ENCODE results near the gene ZNF581.

Gene ZNF581

DNA sequence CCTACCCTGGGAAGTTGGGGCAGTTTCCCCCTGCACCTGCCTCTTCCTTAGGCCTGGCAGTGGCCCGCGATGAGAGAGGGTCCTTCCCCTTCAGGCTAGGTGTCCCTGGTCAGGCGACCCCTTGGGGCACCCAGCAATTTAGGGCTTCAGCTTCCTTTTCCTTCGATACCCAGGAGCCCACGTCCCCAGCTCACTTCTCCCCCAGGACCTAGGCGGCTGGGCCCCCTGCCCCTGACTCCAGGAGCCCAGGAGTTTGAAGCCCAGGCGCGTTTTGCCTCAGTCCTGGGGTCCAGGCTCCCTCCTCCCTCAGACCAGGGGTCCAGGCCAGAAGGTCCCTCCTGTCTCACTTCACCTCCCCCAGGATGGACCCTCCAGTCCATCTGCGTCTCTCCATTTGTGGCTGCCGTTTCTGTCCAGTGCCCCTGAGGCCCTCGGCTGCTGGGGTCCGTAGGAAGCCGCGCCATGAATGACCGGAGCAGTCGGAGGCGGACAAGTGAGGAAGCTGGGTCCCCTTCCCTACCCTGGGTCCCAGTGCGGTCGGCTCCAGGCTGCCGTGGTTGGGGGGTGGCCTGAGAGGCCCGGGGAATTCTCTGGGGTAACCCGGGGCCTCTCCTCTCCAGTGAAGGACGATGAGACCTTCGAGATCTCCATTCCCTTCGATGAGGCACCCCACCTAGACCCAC, 5.3 kb downstream of the ZNF581 start:
- DNase-seq (ENCODE audit: low read depth) = no peak

DNA sequence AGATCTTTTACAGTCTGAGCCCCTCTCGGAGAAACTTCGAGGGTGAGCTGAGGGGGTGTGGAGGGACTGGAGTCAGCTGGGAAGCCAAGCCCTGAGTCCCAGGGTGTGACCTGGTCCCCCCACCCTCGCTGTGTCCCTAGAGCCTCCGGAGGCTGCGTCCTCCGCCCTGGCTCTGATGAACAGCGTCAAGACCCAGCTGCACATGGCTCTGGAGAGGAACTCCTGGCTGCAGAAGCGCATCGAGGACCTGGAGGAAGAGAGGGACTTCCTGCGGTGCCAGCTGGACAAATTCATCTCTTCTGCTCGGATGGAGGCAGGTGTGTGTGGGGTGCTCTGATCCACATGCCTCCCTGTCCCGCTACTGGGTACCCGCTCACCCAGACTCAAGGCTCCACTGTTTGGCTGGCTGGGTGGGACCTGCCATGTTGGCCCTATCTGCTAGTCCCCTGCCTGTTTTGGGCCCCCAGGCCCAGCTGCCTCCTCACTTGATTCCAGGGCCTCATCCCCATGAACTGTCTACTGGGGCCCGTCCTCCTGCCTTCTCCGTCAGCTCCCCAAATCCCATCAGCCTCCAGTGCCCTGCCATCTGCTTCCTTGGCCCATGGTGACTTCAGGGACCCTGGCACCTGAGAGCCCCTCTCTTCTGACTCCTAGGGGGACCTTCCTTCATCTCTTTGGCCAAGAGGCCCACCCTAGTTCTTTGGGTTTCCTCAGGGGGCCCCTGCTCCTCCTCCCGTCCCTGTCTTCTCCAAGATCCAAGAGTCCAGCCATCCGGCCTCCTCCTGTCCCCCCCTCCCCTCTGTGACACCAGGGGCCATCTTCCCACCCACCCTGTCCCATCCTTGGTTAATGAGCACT, 6.0 kb downstream of the ZNF581 start:
- DNase-seq (ENCODE audit: low read depth) = no peak

DNA sequence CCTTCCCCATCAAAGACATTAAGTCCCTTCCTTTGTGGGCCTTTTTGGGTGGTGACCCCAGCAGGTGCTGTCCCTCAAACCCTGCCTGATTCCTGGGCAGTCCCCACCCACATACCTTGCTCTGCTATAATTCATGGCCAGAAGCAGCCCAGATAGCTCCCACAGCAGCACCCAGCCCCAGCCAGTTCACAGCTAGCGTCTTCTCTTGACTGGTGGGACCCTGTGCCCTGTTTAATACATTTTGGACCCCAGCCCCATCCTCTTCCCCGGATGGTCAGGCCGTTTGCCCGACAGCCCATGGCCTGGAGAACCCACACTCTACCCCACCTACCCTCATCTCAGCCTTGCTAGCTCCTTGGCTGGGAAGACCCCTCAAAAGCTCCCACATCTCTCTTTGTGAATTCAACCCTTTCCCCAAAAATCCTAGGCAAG, 6.7 kb downstream of the ZNF581 start:
- no peak for DNase-seq (ENCODE audit: low read depth)

DNA sequence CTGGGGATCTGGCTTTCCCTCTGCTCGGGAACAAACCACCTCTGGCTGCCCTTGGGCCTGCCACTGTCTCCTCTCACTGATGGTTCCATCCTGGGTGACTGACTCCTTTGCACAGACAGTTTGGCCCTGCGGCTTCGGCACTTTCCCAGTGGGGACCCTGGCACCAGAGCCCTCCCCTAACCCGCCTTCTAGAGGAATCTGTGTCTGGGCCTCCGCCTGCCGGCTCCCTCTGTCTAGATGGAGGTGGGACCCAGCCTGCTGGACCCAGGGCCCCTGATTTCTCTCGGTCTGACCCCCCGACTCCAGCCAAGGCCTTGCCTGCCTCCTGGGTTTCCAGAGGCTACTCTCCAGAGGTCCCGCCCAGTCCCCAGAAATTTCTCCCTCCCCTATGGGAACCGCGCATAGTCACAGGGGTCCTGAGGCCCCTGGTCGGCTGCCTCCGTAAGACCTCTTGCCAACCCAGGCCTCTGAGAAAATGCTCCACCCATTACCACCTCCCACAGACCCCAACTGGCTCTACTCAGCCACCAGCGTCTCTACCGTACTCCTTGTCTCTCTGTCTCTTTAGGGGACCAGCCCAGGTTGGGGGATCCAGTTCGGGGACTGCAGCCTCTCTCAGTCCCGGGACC, 7.3 kb downstream of the ZNF581 start:
- no peak for DNase-seq (ENCODE audit: low read depth)

DNA sequence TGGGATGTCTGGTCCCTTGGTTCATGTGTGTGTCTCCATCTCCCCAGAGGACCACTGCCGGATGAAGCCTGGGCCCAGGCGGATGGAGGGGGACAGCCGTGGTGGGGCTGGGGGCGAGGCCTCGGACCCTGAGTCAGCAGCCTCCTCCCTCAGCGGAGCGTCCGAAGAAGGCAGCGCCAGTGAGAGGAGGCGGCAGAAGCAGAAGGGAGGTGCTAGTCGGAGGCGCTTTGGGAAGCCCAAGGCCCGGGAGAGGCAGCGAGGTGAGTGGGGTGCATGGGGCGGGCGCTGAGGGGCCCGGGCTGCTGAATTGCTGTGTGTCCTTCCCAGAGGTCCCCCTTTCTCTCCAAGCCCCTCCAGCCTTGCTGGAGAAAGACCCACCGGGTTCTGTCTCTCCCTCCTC, 7.8 kb downstream of the ZNF581 start:
- no peak for DNase-seq (ENCODE audit: low read depth)

DNA sequence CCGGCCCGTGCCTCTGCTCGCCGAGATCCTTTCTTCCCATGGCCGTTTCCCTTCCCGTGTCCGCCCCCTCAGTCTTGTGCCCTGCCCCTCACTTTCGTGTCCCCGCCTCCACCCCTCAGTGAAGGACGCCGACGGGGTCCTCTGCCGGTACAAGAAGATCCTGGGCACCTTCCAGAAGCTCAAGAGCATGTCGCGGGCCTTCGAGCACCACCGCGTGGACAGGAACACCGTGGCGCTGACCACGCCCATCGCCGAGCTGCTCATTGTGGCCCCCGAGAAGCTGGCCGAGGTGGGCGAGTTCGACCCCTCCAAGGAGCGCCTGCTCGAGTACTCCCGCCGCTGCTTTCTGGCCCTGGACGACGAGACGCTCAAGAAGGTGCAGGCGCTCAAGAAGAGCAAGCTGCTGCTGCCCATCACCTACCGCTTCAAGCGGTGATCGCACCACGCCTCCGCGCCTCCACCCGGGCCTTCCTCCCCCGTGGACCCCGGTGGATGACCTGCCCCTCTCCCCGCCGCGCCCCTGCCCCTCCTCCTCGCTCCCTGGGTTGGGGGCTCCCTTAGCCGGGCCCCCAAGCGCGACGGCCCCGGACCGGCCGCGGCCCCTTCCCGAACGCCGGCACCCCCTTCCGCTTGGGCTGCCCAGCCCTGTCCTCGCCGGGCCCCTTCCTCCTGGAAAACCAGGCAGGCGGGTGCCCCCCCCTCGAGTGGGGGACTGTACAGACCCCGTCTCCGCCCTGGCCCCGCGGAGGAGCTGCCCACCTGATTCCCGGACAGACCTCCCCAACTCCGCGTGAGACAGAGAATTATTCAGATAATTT, 9.1 kb downstream of the ZNF581 start:
- DNase-seq (ENCODE audit: low read depth) = no peak

DNA sequence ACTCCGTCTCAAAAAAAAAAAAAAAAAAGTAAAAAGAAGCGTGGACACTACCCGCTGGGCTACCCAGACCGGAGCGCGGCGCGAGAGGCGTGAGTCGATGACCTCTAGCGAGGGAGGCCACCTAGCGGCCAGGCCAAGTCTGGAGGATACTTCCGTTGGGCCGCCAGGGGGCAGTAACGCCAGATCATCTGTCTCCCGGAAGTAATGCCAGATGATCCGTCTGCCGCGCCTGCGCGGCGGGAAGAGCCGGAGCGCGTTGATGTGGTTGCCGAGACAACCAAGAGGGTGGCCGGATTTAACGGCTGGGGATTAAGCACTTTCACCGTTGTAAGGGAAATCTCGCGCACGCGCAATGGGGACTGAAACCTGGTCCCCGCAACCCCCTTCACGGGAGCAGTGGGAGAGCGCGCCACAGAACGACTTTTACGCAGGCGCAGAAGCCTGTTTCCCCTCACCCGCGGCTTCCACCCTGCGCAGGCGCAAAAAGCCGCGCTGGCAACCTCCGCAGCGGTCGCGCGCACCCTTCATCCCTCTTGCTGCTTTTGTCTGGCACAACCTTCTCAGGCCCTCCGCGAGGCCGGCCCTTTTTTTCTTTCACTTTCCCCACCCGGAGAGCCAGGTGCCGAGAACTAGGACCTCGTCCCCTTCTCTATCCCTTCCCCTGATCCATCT, 10.3 kb downstream of the ZNF581 start:
- DNase-seq (ENCODE audit: low read depth) = peak; percentile 99

DNA sequence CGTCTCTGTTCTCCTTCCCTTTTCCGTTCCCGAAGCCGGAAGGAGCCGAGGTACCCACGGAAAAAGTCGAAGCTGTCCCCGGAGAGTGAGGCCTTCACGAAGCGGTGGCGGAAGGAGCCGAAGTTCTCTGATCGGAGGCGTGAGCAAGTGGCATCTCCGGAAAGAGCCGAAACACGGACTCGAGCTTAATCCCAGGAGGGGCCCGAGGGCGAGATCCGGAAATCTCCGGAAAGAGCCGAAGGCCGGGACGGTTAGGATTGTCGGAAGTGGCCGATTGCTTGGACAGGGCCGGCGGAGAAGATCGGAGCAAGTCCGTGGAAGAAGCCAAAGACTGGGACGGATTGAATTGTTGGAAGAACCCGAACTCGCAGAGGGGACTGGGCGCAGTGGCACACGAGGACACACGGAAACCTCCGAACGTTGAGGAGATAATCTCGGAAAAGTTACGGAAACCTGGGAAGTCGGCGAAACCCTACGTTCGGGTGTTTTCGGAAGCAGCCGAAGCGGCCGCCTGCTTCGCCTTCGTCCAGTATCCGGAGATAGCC, 10.9 kb downstream of the ZNF581 start:
- DNase-seq (ENCODE audit: low read depth) = peak; percentile 98

DNA sequence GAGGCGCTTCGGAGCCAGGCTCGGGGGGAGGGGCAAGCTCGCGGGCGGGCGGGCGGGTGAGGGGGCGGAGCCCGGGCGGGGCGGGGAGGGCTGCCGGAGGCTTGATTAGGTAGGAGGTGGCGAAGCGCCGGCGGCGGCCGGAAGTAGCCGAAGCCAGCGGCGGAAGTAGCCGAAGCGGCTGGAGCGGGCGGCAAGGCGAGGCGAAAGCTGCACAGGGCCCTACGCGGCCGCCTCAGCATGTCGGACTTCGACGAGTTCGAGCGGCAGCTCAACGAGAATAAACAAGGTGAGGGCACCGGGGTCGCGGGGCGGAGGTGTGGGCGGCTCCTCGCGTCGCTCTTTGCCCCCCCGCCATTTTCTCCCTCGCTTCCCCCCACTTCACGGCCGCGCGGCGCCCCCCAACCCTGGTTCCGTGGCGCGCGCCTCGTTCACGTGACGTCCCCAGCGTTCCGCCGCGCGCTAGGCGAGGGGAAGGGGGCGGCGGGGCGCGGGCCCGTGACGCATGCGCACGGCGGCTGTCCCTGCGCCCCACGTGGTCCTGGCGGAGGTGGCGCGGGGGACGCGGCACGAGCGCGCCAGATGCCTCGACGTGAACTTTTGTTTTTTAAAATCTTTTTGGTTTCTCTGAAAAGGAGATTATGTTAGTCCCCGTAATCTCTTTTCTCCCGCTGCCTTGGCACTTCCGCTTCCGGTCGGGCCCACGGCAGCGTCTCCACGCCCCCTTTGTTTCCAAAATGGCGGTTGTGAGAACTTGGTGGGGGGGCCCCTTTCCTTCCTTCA, 11.6 kb downstream of the ZNF581 start, which contains the start of gene U2AF2:
TSS of gene U2AF2 (plus strand) at position 168 of the 780 bp plus-strand sequence. CDS start at position 238, 70 bp downstream.
- DNase-seq (ENCODE audit: low read depth) = peak; percentile 94

DNA sequence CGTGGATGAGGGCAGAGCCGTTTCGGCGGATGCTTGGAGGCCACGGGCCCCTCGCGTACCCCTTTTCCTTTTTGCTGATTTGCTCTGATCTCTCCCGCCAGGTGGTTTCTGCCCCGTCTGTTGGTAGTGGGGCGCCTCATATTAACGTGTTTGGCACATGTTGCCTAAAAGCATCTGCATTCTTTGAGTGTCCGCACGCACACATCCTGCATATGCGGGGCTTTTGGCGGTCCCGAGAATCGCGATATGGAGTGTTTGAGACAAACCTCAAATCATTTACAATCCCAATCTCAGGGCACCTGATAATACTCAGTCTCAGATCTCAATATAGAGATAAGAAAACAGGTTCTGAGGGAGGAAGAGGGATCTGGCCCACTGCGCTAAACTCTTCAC, 12.2 kb downstream of the ZNF581 start:
- DNase-seq (ENCODE audit: low read depth) = no peak

DNA sequence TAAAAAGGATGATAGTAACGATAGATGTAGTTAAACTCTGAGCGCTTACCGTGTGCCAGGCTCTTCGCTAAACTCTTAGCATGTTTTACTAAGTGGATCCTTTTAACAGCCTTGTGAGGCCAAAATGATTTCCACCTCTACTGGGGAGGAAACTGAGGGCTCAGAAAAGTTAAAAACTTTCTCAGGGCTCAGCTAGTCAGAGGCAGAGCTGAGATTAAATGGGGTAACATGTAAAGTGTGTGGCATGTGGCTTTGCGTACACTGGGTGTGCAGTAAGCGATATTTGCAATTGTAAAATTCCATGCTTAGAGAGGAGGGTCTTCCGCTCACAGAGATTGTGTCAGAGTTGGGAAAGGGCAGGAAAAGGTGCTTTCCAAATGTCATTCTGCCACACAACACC, 13.1 kb downstream of the ZNF581 start:
- DNase-seq (ENCODE audit: low read depth) = no peak

DNA sequence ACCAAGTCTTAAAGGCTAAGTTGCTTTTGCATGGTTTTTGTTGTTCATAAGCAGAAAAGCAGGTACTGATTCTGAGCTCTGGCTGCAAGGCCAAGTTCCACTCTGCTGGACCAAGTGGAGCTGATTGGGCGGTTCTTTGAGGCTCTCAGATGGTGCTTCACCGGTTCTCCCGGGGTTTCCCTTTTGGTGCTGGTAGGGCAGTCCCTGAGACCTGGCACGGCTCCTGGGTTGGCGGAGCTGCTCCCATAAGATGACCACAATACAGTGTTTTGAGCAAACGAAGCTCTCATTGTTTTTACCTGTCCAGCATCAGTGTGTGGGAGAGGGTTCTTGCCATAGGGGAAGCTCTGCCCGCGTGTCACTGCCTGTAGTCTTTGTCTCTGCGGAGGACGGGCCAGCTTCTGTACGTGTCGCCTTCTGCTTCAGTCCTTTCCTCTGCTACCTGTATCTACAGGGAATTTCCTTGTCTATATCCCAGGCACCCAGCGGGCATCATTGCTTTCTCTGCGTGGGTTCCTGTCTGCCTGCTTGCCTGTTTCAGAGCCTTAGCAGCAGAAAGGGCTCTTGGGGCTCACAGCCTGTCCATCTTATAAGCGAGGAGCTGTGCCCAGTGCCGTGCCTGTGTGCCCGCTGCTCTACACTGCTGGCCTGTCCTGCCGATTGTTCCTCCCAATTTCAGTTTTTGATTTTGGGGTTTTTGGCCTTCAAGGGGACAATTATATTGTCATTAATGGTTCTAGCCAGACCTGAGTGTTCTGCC, 13.7 kb downstream of the ZNF581 start:
- DNase-seq (ENCODE audit: low read depth) = no peak

DNA sequence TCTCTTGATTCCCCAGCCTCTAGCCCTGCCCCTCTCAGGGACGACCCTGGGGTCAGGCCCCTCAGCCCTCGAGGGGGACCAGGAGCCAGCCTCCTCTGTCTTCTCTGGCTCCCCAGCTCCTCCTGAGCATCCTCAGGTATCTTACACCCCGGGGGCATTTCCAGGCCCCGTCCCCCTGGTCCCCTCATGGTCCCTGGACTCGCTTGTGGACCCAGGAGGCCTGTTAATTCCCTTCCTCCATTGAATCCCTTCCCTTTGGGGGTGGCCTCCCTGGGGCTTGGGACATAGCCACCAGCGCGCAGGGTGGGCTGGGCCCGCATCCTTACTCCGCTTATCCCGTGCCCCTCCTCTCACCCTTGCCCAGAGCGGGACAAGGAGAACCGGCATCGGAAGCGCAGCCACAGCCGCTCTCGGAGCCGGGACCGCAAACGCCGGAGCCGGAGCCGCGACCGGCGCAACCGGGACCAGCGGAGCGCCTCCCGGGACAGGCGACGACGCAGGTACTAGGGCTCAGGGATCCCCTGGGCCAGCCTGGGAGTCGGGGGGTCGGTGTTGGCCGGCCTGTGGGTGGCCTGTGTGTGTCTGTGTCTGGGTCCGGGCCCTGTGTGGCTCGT, 15.5 kb downstream of the ZNF581 start:
- DNase-seq (ENCODE audit: low read depth) = no peak

DNA sequence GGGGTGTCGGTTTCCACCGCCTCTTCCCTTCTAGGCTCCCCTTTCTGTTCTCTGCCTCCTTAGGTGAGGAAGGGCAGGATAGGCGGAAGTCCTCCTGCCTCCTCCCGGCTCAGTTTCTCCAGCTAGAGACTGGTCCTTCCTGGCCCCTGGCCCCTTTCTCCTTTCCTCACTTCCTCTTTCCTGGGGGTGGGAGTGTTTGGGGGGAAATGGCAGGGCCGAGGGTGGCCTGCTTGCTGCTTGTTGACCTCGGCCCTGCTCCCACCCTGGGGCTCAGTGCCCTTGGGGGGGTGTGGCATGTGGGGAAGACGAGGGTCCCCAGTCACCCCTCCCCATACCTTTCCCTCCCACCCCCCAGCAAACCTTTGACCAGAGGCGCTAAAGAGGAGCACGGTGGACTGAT, 16.4 kb downstream of the ZNF581 start:
- no peak for DNase-seq (ENCODE audit: low read depth)

DNA sequence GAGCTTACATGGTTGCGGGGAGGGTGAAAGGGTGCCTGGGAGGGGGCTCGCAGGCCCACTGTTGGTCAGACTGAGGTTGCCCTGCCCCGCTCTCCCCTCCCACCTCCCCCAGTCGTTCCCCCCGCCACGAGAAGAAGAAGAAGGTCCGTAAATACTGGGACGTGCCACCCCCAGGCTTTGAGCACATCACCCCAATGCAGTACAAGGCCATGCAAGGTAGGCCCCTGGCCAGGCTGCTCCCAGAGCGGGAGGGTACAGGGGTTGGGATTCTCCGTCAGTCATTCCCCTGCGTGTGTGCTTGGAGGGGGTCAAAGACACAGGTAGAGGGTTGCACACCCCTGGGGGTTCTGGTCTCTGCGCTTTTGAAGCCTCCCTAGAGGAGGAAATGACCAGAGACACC, 17.0 kb downstream of the ZNF581 start:
- DNase-seq (ENCODE audit: low read depth) = no peak

DNA sequence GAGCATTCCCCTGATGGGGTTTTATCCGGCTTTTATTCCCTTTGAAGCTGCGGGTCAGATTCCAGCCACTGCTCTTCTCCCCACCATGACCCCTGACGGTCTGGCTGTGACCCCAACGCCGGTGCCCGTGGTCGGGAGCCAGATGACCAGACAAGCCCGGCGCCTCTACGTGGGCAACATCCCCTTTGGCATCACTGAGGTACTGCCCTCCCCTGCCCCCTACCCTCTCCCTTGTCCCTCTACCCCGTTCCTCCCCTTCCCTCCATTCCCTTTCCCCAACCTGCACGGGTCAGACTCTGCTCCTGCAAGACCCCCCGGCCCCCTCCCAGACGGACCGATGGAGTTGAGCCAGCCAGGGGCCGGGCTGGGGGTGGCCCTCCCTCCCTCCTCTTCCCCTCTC, 17.5 kb downstream of the ZNF581 start:
- no peak for DNase-seq (ENCODE audit: low read depth)

DNA sequence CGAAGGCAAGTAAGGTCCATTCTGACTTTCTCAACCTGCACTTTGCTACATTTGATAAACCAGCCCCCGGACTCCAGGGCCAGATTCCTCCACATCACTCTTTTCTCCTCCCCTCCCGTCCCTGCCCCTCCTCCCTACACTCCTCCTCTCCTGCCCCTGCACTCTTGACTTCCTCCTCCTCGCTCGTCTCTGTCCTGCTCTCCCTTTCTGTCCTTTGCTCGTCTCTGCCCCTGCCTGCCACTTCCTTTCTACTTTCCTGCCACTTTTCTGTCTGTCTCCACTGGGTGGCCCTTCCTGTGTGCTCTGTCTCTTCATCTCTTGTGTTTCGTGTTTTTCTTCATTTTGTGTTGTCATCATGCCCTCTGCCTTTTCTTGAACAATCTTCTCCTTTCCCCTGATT, 18.4 kb downstream of the ZNF581 start:
- no peak for DNase-seq (ENCODE audit: low read depth)

DNA sequence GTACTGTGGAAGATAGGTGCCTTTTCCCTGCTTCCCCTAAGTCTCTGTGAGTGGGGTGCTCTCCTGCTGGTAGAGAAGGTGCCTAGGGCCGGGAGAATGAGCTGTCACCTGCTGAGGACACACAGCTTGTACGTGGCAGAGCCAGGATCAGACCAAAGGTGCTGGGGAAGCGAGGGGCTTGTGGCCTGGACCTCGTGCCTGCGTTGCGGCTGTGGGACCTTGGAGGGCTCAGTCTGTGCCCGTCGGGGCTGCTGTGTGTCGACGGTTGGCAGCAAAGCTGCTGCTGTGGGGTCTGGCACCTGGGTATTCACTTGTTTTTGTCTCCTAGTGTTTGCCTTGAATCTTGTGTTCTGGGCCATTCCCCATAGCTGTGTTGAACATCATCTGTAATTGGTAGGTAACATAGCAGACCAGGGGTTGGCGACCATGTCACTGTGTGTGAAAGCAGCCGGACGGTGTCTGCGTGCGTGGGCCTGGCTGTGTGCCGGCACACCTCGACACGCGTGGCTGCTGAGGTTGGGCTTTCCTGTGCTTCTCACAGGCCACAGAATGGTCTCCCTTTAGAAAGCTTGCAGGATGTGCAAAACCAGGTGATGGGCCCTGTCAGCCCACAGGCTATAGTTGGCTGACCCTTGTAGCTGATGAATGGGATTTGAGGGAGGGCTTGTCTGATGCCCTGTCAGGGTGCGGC, 20.5 kb downstream of the ZNF581 start:
- no peak for DNase-seq (ENCODE audit: low read depth)
